K562 (cell line): ENCODE results near the gene PRR30. TPM values are rescaled to one million over a fixed set of nuclear protein-coding genes. Genes with fewer than 3 reads are reported as not detected.

Experiments
- BRD9 ChIP-seq: fragments of 450-650 bp; IDR thresholded peaks from 2 replicates; pipeline ENCODE4 v1.6.1; 2018; ENCODE audit warnings: low read depth; ENCODE audit not compliant: partially characterized antibody
- CTBP1 ChIP-seq: fragments of 450-650 bp; IDR thresholded peaks from 2 replicates; pipeline ENCODE4 v1.6.1; 2016; ENCODE audit warnings: borderline replicate concordance
- CTCFL ChIP-seq: IDR thresholded peaks from 2 replicates; pipeline ENCODE4 v1.6.1; 2011; ENCODE audit warnings: borderline replicate concordance, low read depth, mild to moderate bottlenecking, moderate library complexity, low read length; ENCODE audit not compliant: insufficient read depth, poor library complexity, severe bottlenecking
- E4F1 ChIP-seq: fragments of 250-450 bp; sonication (Bioruptor Pico); IDR thresholded peaks from 2 replicates; pipeline ENCODE4 v1.5.0; 2021; ENCODE audit warnings: mild to moderate bottlenecking, borderline replicate concordance
- NR0B1 ChIP-seq: fragments of 450-650 bp; IDR thresholded peaks from one replicate; pipeline ENCODE4 v1.6.1; 2018; ENCODE audit warnings: mild to moderate bottlenecking, moderate library complexity; ENCODE audit not compliant: partially characterized antibody
- PHB ChIP-seq: fragments of 250-450 bp; sonication (Bioruptor Pico); IDR thresholded peaks from 2 replicates; pipeline ENCODE4 v1.5.0; 2021
- RAD21 ChIP-seq, 2 experiments: fragments of 250-450 bp in 1 of 2; fragments of 450-650 bp in 1 of 2; sonication (Bioruptor Pico) in 1 of 2; formaldehyde crosslinking in 1 of 2; IDR thresholded peaks in 1 of 2; conservative IDR thresholded peaks in 1 of 2; 2 replicates each; pipeline versions ENCODE4 v1.4.0 to v1.8.0; 2020 to 2022; ENCODE audit warnings: mild to moderate bottlenecking in 2 of 2, moderate library complexity in 1 of 2
- RB1 ChIP-seq: fragments of 450-650 bp; IDR thresholded peaks from 2 replicates; pipeline ENCODE4 v1.6.1; 2017; ENCODE audit warnings: low read depth, mild to moderate bottlenecking
- SIN3B ChIP-seq: fragments of 450-650 bp; IDR thresholded peaks from 2 replicates; pipeline ENCODE4 v1.6.1; 2017; ENCODE audit warnings: low read depth, mild to moderate bottlenecking, moderate library complexity
- YBX1 ChIP-seq: fragments of 450-650 bp; IDR thresholded peaks from 2 replicates; pipeline ENCODE4 v1.7.1; 2016; ENCODE audit warnings: mild to moderate bottlenecking
- ZBTB5 ChIP-seq: fragments of 450-650 bp; IDR thresholded peaks from 2 replicates; pipeline ENCODE4 v1.6.1; 2017; ENCODE audit warnings: antibody characterized with exemption
- ZNF134 ChIP-seq: fragments of 250-450 bp; sonication (Bioruptor Pico); conservative IDR thresholded peaks from 2 replicates; pipeline ENCODE4 v1.4.0; 2020
- polyA plus RNA-seq, 8 experiments: library from polyadenylated mRNA; depleted of rRNA in 4 of 8; stranded (reverse) in 5 of 8; unstranded in 3 of 8; fragments of >200 nt; fragmentation: Nextera tagmentation in 2 of 8; fragmentation: Illumina TruSeq in 1 of 8; extraction: Ambion mirVana in 2 of 8; extraction: Trizol in 1 of 8; gene quantifications; 2 replicates each; pipeline versions ENCODE4 v1.2.1 to v1.2.3, GENCODE V29; 2011 to 2014; ENCODE audit warnings: inconsistent platforms in 1 of 8, missing spikeins in 1 of 8
- total RNA-seq, 7 experiments: library from RNA; depleted of rRNA in 6 of 7; stranded (reverse); fragments of >200 nt in 6 of 7; fragmentation: Illumina TruSeq in 2 of 7; extraction: Trizol in 2 of 7; gene quantifications; 2 replicates each; pipeline versions ENCODE4 v1.2.1 to v1.2.3, GENCODE V29; 2011 to 2021; ENCODE audit warnings: low replicate concordance in 1 of 7
- TF ChIP-seq, protein P1 (sequence below): sonication (generic); formaldehyde crosslinking; IDR thresholded peaks from 2 replicates; pipeline ENCODE4 v1.8.0; 2022; ENCODE audit warnings: mild to moderate bottlenecking, missing genetic modification reagents
- TF ChIP-seq, protein P2 (sequence below): fragments of 250-450 bp; sonication (Bioruptor Pico); IDR thresholded peaks from 2 replicates; pipeline ENCODE4 v1.8.0; 2021; ENCODE audit warnings: moderate library complexity, mild to moderate bottlenecking, inconsistent platforms
- TF ChIP-seq, protein P3 (sequence below): sonication (generic); formaldehyde crosslinking; IDR thresholded peaks from 2 replicates; pipeline ENCODE4 v1.8.1; 2022; ENCODE audit warnings: missing genetic modification reagents

Gene PRR30
- total and polyA plus RNA-seq, 9 of the 15 experiments (the other 6 are each of a cell fraction or from before 2014, with no cell fraction given): not detected

DNA sequence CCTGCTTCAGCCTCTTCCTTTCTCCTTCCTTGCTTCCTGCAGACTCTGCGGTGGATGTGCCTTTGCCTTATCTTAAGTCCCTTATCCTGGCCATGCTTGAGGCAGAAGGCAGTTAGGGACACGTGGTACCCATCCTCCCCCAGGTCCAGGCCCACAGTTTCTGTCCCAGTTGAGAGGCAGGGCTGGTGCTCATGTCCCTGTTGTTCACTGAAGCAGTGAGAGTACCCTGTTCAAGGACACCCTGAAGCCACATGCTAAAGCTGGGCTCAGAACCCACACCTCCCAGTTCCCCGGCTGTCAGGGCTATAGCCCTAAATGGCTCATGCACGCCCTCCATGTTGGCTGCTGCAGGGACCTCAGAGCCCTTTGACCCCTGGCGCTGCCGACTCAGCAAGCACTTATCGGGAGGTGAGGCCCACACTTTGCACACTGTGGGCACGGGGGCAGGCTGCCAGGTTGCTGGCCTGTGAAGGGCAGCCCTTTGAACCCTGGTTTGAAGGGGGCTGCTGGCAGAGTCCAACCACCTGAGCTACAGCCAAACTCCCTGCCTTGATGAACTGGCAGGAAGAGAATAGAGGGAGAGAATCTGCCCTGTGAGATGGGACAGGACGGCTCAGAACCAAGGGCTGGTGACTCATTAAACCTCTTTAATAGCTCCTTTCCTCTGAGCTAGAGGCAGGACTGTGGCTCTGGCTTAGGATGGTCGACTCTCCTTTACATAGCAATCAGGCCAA lies 46.3 kb downstream of the PRR30 start (continued):
- TF ChIP-seq E4F1 (CRISPR knock-in tag) (no peak), PHB (no peak), RAD21 (CRISPR knock-in tag; conservative IDR thresholded peaks at IDR 0.05 in 1 of 2, IDR thresholded peaks at IDR 0.05 in 1 of 2) (no peak), CTBP1 (peak; percentile 98), NR0B1 (no peak), BRD9 (peak; percentile 24), ZBTB5 (no peak), SIN3B (no peak), ZNF134 (CRISPR knock-in tag) (no peak), RB1 (no peak), CTCFL (no peak), YBX1 (no peak)
- TF ChIP-seq, protein P1, sequence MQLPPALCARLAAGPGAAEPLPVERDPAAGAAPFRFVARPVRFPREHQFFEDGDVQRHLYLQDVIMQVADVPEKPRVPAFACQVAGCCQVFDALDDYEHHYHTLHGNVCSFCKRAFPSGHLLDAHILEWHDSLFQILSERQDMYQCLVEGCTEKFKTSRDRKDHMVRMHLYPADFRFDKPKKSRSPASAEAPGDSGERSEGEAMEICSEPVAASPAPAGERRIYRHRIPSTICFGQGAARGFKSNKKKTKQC (CRISPR knock-in tag): no peak
- TF ChIP-seq, protein P2, sequence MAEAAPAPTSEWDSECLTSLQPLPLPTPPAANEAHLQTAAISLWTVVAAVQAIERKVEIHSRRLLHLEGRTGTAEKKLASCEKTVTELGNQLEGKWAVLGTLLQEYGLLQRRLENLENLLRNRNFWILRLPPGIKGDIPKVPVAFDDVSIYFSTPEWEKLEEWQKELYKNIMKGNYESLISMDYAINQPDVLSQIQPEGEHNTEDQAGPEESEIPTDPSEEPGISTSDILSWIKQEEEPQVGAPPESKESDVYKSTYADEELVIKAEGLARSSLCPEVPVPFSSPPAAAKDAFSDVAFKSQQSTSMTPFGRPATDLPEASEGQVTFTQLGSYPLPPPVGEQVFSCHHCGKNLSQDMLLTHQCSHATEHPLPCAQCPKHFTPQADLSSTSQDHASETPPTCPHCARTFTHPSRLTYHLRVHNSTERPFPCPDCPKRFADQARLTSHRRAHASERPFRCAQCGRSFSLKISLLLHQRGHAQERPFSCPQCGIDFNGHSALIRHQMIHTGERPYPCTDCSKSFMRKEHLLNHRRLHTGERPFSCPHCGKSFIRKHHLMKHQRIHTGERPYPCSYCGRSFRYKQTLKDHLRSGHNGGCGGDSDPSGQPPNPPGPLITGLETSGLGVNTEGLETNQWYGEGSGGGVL: no peak
- TF ChIP-seq, protein P3, sequence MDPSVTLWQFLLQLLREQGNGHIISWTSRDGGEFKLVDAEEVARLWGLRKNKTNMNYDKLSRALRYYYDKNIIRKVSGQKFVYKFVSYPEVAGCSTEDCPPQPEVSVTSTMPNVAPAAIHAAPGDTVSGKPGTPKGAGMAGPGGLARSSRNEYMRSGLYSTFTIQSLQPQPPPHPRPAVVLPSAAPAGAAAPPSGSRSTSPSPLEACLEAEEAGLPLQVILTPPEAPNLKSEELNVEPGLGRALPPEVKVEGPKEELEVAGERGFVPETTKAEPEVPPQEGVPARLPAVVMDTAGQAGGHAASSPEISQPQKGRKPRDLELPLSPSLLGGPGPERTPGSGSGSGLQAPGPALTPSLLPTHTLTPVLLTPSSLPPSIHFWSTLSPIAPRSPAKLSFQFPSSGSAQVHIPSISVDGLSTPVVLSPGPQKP (CRISPR knock-in tag): no peak
